Prostate gland (tissue), 2 donors: ENCODE data around the gene POTEE. TPM values are rescaled to one million over a fixed set of nuclear protein-coding genes. Genes with fewer than 3 reads are reported as not detected.
"Not testable (repeated sequence)": the region's sequence is repeated elsewhere in the genome, so short reads cannot be mapped to it uniquely, and the experiment has no call there.

ENCODE experiments used
- DNase-seq: peaks from one replicate; pipeline ENCODE4 v3.0.0-alpha.2; 2019; ENCODE audit warnings: low spot score
- H3K27ac ChIP-seq, 2 donors: fragments of 200-600 bp; sonication (generic); 2 replicates each; pipeline ENCODE4 v1.5.1; 2017 to 2019
- H3K27me3 ChIP-seq: fragments of 200-600 bp; sonication (generic); replicated peaks from 2 replicates; pipeline ENCODE4 v1.5.1; 2019; ENCODE audit not compliant: insufficient read depth
- H3K36me3 ChIP-seq, 2 donors: fragments of 200-600 bp; sonication (generic); 1 replicate in 1 of 2; 2 replicates in 1 of 2; pipeline versions ENCODE4 v1.5.1 to v1.8.1; 2017 to 2019
- H3K4me1 ChIP-seq: fragments of 200-600 bp; sonication (generic); replicated peaks from 2 replicates; pipeline ENCODE4 v1.5.1; 2019
- H3K4me3 ChIP-seq, 2 donors: fragments of 200-600 bp; sonication (generic); 2 replicates each; pipeline ENCODE4 v1.5.1; 2017 to 2019
- H3K9me3 ChIP-seq: fragments of 200-600 bp; sonication (generic); 2 replicates; pipeline ENCODE4 v1.5.1; 2017
- POLR2A ChIP-seq: fragments of 450-650 bp; IDR thresholded peaks from one replicate; pipeline ENCODE4 v1.6.1; 2016; ENCODE audit warnings: antibody characterized with exemption, mild to moderate bottlenecking
- POLR2AphosphoS5 ChIP-seq: sonication (generic); formaldehyde crosslinking; IDR thresholded peaks from one replicate; pipeline ENCODE4 v1.6.1; 2017; ENCODE audit warnings: antibody characterized with exemption
- WGBS: methylation state at CpG from one replicate; pipeline ENCODE4 v1.1.5; 2018; 5-methylcytosine and 5-hydroxymethylcytosine counted together
- intact Hi-C: fragments of 100-400 bp; cut with DNase I; formaldehyde crosslinking; loops from one replicate; pipeline ENCODE4 v1.14.2; 2022
- total RNA-seq, 2 donors: library from RNA; depleted of rRNA; stranded (reverse); fragments of >200 nt; gene quantifications; one replicate each; pipeline ENCODE4 v1.1.0, GENCODE V29; 2016
- TF ChIP-seq, protein P1 (sequence below), 4 experiments: fragments of 200-600 bp in 2 of 4; fragments of 450-650 bp in 2 of 4; sonication (generic) in 2 of 4; IDR thresholded peaks; 1 replicate in 3 of 4; 2 replicates in 1 of 4; pipeline ENCODE4 v1.5.1; 2016 to 2019; ENCODE audit warnings: antibody characterized with exemption in 4 of 4, mild to moderate bottlenecking in 2 of 4, moderate library complexity in 2 of 4

Gene POTEE
- total RNA-seq: 10 to 100 TPM in 1 of 2 donors, 1 to 10 TPM in 1; 8.6 to 55.7 TPM

GRCh38 chr2:131209030-131209772, at the start of gene POTEE:
TSS of gene POTEE (plus strand) at chr2:131209536. CDS start at chr2:131218403, 8,867 bp downstream.
- DNase-seq, H3K9me3 ChIP-seq, H3K4me1 ChIP-seq, H3K36me3 ChIP-seq, H3K27me3 ChIP-seq, intact Hi-C loops, H3K27ac ChIP-seq, H3K4me3 ChIP-seq: not testable (repeated sequence)
- WGBS: 93% methylated on average over 28 of the region's 33 CpGs

GRCh38 chr2:131165562-131165961, 43.8 kb upstream of the POTEE start:
- intact Hi-C loops, H3K36me3 ChIP-seq, DNase-seq, H3K9me3 ChIP-seq, H3K4me3 ChIP-seq, H3K27ac ChIP-seq, H3K4me1 ChIP-seq, H3K27me3 ChIP-seq: not testable (repeated sequence)
- 94% methylated on average over 5 of the region's 5 CpGs for WGBS

DNA sequence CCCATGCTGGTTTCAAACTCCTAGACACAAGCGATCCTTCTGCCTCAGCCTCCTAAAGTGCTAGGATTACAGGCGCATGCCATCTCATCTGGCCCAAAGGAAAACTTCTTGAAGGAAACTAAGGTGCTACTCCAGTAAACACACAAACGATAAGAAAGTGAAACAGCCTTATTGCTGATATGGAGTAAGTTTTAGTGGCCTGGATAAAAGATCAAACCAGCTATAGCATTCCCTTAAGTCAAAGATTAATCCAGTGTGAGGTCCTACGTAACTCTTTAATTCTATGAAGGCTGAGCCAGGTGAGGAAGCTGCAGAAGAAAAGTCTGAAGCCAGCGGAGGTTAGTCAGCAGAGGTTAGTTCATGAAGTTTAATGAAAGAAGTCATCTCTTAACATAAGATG, 40.8 kb upstream of the POTEE start:
- TF ChIP-seq POLR2A (no peak), POLR2AphosphoS5 (no peak)
- TF ChIP-seq, protein P1, sequence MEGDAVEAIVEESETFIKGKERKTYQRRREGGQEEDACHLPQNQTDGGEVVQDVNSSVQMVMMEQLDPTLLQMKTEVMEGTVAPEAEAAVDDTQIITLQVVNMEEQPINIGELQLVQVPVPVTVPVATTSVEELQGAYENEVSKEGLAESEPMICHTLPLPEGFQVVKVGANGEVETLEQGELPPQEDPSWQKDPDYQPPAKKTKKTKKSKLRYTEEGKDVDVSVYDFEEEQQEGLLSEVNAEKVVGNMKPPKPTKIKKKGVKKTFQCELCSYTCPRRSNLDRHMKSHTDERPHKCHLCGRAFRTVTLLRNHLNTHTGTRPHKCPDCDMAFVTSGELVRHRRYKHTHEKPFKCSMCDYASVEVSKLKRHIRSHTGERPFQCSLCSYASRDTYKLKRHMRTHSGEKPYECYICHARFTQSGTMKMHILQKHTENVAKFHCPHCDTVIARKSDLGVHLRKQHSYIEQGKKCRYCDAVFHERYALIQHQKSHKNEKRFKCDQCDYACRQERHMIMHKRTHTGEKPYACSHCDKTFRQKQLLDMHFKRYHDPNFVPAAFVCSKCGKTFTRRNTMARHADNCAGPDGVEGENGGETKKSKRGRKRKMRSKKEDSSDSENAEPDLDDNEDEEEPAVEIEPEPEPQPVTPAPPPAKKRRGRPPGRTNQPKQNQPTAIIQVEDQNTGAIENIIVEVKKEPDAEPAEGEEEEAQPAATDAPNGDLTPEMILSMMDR (IDR thresholded peaks at IDR 0.05): no peak
- Histone ChIP-seq H3K4me1 (no peaks in the 10 kb centered on the region), H3K27me3 (no peaks in the 10 kb centered on the region), H3K36me3 (no peaks in the 10 kb centered on the region), H3K27ac (no peak overlapping the region), H3K4me3 (no peak overlapping the region), H3K9me3 (no peaks in the 10 kb centered on the region)
- no peak for DNase-seq
- WGBS: 84% methylated on average over 5 of the region's 5 CpGs
- intact Hi-C loops: no loop called here

DNA sequence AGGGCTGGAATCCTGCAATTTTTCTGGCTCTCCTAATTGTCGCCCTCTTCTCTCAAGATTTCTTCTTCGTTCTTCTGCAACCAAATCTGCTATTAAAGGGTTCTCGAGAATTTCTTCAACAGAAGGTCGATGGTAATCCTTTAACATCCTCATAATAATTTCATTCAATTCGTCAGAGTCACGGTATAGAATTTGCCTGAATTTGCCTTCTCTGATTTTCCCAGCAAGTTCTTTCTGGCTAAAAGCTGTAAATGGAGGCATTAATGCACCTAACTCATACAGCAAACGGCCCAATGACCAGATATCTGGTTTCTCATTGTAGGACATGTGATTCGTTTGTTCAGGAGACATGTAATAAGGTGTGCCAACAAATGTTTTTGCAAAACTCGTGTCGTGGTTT, 31.3 kb upstream of the POTEE start:
- 85% methylated on average over 10 of the region's 10 CpGs for WGBS
- H3K9me3 ChIP-seq, H3K4me1 ChIP-seq, H3K4me3 ChIP-seq, H3K27ac ChIP-seq, intact Hi-C loops, H3K36me3 ChIP-seq, DNase-seq, H3K27me3 ChIP-seq: not testable (repeated sequence)

- intact Hi-C loops, H3K36me3 ChIP-seq, H3K4me1 ChIP-seq, H3K9me3 ChIP-seq, H3K4me3 ChIP-seq, DNase-seq, H3K27ac ChIP-seq, H3K27me3 ChIP-seq: not testable (repeated sequence)
- WGBS: 89% methylated on average over 15 of the region's 15 CpGs
These were observed 30.5 kb upstream of the POTEE start for GRCh38 chr2:131178721-131179418.

GRCh38 chr2:131181451-131181850, 27.9 kb upstream of the POTEE start:
- H3K27me3 ChIP-seq, H3K36me3 ChIP-seq, H3K27ac ChIP-seq, intact Hi-C loops, H3K4me1 ChIP-seq, H3K9me3 ChIP-seq, DNase-seq, H3K4me3 ChIP-seq: not testable (repeated sequence)
- WGBS: 78% methylated on average over 4 of the region's 4 CpGs

DNA sequence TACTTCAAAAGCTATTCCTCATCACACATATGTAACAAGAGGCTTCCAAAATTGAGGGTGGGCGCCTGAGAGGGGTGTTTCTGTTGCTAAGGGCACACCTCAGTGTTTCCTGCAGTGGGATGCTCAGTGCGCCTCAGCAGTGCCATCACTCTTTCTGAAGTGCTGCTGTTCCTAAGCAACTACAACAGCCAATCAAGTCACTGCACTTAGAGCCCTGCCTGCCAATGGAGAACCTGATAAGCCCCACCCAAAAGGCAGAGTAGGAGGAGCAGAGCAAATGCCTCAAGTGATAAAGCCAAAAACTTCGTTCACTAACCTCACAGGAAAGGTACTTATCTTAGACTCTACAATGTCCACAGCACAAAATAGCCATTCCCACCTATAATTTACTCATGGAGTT, 15.9 kb upstream of the POTEE start:
- intact Hi-C loops, DNase-seq, H3K9me3 ChIP-seq, H3K27me3 ChIP-seq, H3K36me3 ChIP-seq, H3K4me3 ChIP-seq, H3K27ac ChIP-seq, H3K4me1 ChIP-seq: not testable (repeated sequence)
- 19% methylated on average over 3 of the region's 3 CpGs for WGBS

DNA sequence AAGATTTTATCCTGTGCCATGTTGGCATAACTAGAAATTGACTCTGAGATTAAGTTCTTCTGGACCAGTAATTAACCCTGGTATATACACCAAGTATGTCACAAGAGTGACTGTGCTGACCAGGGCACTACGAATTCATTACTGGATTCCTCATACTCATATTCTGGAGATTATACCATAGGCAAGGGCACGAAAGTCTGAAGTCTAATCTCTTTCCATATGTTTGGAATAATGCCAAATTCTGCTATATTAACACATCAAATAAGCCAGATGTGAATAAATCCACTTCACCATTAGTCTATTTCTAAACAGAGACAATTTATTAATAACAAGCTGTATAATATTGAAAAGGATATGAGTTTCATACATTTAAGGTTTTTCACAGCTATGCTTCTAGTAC, 13.2 kb upstream of the POTEE start:
- DNase-seq, H3K27me3 ChIP-seq, H3K4me3 ChIP-seq, intact Hi-C loops, H3K9me3 ChIP-seq, H3K27ac ChIP-seq, H3K36me3 ChIP-seq, H3K4me1 ChIP-seq: not testable (repeated sequence)
- 66% methylated on average over 2 of the region's 2 CpGs for WGBS
